Fibroblast of skin of abdomen (primary cell): Measurements from ENCODE around the gene CHSY1.
A peak's percentile ranks its signal among the peaks of the same experiment; 100 is the strongest.
"Not testable (repeated sequence)": the region's sequence is repeated elsewhere in the genome, so short reads cannot be mapped to it uniquely, and the experiment has no call there.

Experiments
- DNase-seq: peaks from one replicate; pipeline ENCODE4 v3.0.0-alpha.2; 2013

CHSY1 gene

GRCh38 chr15:101133751-101134261 is 118.0 kb downstream of the CHSY1 start:
- no peak for DNase-seq

- no peak for DNase-seq
Observed at GRCh38 chr15:101133181-101133460, 118.7 kb downstream of the CHSY1 start.

GRCh38 chr15:101132390-101133180 is 119.3 kb downstream of the CHSY1 start:
- DNase-seq = no peak

- no peak for DNase-seq
Observed at GRCh38 chr15:101131489-101132389, 120.1 kb downstream of the CHSY1 start.

GRCh38 chr15:101129851-101130380 is 121.9 kb downstream of the CHSY1 start:
- no peak for DNase-seq

- peak; percentile 97 for DNase-seq
Observed at GRCh38 chr15:101128221-101129015, 123.4 kb downstream of the CHSY1 start.

- peak; percentile 91 for DNase-seq
Observed at GRCh38 chr15:101127506-101128076, 124.3 kb downstream of the CHSY1 start.

- peak; percentile 66 for DNase-seq
Observed at GRCh38 chr15:101126618-101127505, 125.0 kb downstream of the CHSY1 start.

- not testable (repeated sequence) for DNase-seq
Observed at GRCh38 chr15:101125881-101126428, 125.9 kb downstream of the CHSY1 start.
